KMS-11 (cell line): Measurements from ENCODE around the gene HOMER2.

ENCODE experiments used
- H2AFZ ChIP-seq: fragments of 200-600 bp; sonication (generic); 2 replicates; pipeline ENCODE4 v1.6.1; 2016; ENCODE audit warnings: antibody characterized with exemption, mixed run types, low read depth
- H3K27ac ChIP-seq: fragments of 200-600 bp; sonication (generic); 2 replicates; pipeline ENCODE4 v1.6.1; 2016; ENCODE audit warnings: mild to moderate bottlenecking, mixed run types
- H3K27me3 ChIP-seq: fragments of 200-600 bp; sonication (generic); 2 replicates; pipeline ENCODE4 v1.6.1; 2017; ENCODE audit warnings: mild to moderate bottlenecking, low read depth, mixed run types, moderate library complexity; ENCODE audit not compliant: insufficient read depth
- H3K36me3 ChIP-seq: fragments of 200-600 bp; sonication (generic); 2 replicates; pipeline ENCODE4 v1.6.1; 2017; ENCODE audit warnings: mild to moderate bottlenecking, mixed run types; ENCODE audit not compliant: insufficient read depth
- H3K4me1 ChIP-seq: fragments of 200-600 bp; sonication (generic); 2 replicates; pipeline ENCODE4 v1.6.1; 2016; ENCODE audit warnings: mild to moderate bottlenecking, low read depth, mixed run types; ENCODE audit not compliant: poor library complexity, severe bottlenecking
- H3K4me2 ChIP-seq: fragments of 200-600 bp; sonication (generic); 2 replicates; pipeline ENCODE4 v1.7.0; 2016; ENCODE audit warnings: mild to moderate bottlenecking, mixed run types
- H3K4me3 ChIP-seq: fragments of 200-600 bp; sonication (generic); IDR thresholded peaks from 2 replicates; pipeline ENCODE4 v1.6.1; 2017; ENCODE audit warnings: low read depth, low read length, mixed read lengths; ENCODE audit not compliant: insufficient read depth
- H3K79me2 ChIP-seq: fragments of 200-600 bp; sonication (generic); 2 replicates; pipeline ENCODE4 v1.6.1; 2016; ENCODE audit warnings: low read depth, mixed run types; ENCODE audit not compliant: insufficient read depth
- H3K9ac ChIP-seq: fragments of 200-600 bp; sonication (generic); 2 replicates; pipeline ENCODE4 v1.6.1; 2016; ENCODE audit warnings: mild to moderate bottlenecking, mixed run types
- H4K20me1 ChIP-seq: fragments of 200-600 bp; sonication (generic); 2 replicates; pipeline ENCODE4 v1.6.1; 2016; ENCODE audit warnings: mild to moderate bottlenecking, mixed run types; ENCODE audit not compliant: insufficient read depth
- TF ChIP-seq, protein P1 (sequence below): fragments of 200-600 bp; sonication (generic); conservative IDR thresholded peaks from 2 replicates; pipeline ENCODE4 v1.6.1; 2017; ENCODE audit warnings: low read depth, mild to moderate bottlenecking, antibody characterized with exemption, low read length, moderate library complexity, mixed read lengths

The HOMER2 gene

DNA sequence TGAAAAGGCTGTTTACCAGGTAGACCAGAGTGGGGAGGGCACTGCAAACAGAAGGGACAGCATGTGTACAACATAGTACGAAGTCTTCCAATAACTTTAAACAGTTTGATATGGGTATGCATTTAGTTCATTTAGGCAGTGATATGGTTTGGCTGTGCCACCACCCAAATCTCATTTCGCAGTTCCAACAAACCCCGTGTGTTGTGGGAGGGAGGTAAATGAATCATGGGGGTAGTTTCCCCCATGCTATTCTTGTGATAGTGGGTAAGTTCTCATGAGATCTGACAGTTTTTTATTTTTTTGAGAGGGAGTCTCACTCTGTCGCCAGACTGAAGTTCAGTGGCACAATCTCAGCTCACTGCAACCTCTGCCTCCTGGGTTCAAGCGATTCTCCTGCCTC lies 25.9 kb upstream of the HOMER2 start:
- Histone ChIP-seq H2AFZ (no peak overlapping the region), H3K4me2 (no peak overlapping the region)

DNA sequence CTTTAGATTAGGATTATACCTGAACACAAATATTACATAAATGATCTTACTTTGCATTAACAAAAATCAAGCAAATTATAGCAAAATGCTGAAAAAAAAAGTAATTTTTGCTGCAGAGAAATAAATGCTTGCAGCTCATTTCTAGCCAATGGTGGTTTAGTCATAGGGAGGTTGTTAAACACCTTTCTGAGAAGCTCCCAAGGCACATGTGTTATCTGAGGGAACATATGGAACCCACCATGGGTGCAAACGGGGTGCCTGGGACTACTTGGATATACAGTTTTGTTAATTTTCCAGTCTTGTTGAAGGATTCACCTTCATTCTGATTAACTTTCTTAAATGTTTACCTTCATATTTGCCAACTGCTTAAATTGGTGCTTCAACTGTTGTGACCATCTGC lies 24.6 kb upstream of the HOMER2 start:
- Histone ChIP-seq H3K27me3 (no peaks in the 10 kb centered on the region), H3K27ac (no peak overlapping the region), H3K4me3 (no peak overlapping the region), H2AFZ (no peak overlapping the region), H3K4me2 (no peak overlapping the region), H3K9ac (no peak overlapping the region), H3K36me3 (no peaks in the 10 kb centered on the region), H3K79me2 (no peaks in the 10 kb centered on the region), H4K20me1 (no peaks in the 10 kb centered on the region), H3K4me1 (peaks cover 19% of the 10 kb centered on the region)
- TF ChIP-seq, protein P1, sequence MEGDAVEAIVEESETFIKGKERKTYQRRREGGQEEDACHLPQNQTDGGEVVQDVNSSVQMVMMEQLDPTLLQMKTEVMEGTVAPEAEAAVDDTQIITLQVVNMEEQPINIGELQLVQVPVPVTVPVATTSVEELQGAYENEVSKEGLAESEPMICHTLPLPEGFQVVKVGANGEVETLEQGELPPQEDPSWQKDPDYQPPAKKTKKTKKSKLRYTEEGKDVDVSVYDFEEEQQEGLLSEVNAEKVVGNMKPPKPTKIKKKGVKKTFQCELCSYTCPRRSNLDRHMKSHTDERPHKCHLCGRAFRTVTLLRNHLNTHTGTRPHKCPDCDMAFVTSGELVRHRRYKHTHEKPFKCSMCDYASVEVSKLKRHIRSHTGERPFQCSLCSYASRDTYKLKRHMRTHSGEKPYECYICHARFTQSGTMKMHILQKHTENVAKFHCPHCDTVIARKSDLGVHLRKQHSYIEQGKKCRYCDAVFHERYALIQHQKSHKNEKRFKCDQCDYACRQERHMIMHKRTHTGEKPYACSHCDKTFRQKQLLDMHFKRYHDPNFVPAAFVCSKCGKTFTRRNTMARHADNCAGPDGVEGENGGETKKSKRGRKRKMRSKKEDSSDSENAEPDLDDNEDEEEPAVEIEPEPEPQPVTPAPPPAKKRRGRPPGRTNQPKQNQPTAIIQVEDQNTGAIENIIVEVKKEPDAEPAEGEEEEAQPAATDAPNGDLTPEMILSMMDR: no peak

More for the DNA sequence above, 25.9 kb upstream of the HOMER2 start:
- no peaks in the 10 kb centered on the region for H3K27me3 ChIP-seq
- no peaks in the 10 kb centered on the region for H3K79me2 ChIP-seq
- H3K9ac ChIP-seq: no peak overlapping the region
- H3K27ac ChIP-seq: no peak overlapping the region
- no peak overlapping the region for H3K4me3 ChIP-seq
- no peaks in the 10 kb centered on the region for H3K36me3 ChIP-seq
- H4K20me1 ChIP-seq: no peaks in the 10 kb centered on the region
- peaks cover 5% of the 10 kb centered on the region for H3K4me1 ChIP-seq
- TF ChIP-seq, protein P1: no peak

DNA sequence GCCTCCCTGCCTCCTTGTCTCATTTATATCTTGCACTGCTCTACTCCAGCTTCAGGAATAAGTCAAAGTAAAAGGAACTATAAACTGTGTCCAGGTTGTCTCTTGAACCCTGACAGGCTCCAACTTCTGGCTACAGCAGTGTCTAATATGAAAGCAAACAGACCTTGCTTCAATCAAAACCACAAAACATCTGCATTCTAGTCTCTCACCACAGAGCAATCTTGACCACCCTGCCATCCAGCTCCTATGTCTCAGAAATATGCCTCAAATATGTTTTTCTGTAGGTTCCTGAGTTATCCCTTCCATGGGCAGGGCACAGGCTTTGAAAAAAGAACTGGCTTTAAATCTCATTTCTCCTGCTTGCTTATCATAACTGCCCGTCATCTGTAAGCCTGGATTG lies 20.5 kb upstream of the HOMER2 start:
- TF ChIP-seq, protein P1: no peak
- Histone ChIP-seq H3K27me3 (no peaks in the 10 kb centered on the region), H2AFZ (no peak overlapping the region), H3K9ac (no peak overlapping the region; the same call in 1 of the 2 replicates), H3K36me3 (no peaks in the 10 kb centered on the region), H3K4me1 (peaks cover 30% of the 10 kb centered on the region), H3K4me2 (peak overlapping the region; percentile 91), H3K79me2 (no peaks in the 10 kb centered on the region), H4K20me1 (no peaks in the 10 kb centered on the region), H3K4me3 (no peak overlapping the region), H3K27ac (peak overlapping the region; percentile 17; the same call in 1 of the 2 replicates)

GRCh38 chr15:82971218-82971984 lies 18.9 kb upstream of the HOMER2 start:
- TF ChIP-seq, protein P1: no peak
- Histone ChIP-seq H3K27me3 (no peaks in the 10 kb centered on the region), H3K9ac (no peak overlapping the region), H4K20me1 (no peaks in the 10 kb centered on the region), H3K79me2 (no peaks in the 10 kb centered on the region), H3K4me3 (no peak overlapping the region), H3K4me2 (no peak overlapping the region; the same call in 1 of the 2 replicates), H3K4me1 (peaks cover 42% of the 10 kb centered on the region), H3K36me3 (no peaks in the 10 kb centered on the region), H2AFZ (no peak overlapping the region), H3K27ac (no peak overlapping the region)
